ENCODE measurements around the gene CRLF3.

DNA sequence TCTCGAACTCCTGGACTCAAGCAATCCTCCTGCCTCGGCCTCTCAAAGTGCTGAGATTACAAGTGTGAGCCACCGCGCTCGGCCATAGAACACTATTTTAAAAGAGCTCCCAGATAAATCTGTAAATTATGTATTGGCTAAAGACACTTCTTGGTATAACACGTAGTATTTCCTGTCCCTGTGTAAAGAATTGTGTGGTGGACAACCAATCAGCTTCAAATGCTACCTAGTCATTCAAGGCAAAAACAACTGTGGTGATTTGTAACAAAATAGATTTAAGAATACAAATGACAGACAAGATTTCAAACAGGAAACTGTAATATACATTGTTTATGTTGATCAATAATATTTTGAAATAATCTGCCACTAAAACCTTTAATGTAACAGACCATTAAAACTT, 14.6 kb downstream of the CRLF3 start:
- no peak for TF ChIP-seq GATA2 (IDR thresholded peaks at IDR 0.05; ENCODE audit: low read depth, low read length)
- no peak for TF ChIP-seq GATA3 (IDR thresholded peaks at IDR 0.05; ENCODE audit: low read depth, low read length)
